Progenitor cell of endocrine pancreas (in vitro differentiated cells): ENCODE data around the gene STOX2. TPM values are rescaled to one million over a fixed set of nuclear protein-coding genes. Genes with fewer than 3 reads are reported as not detected.
"Not testable (repeated sequence)": the region's sequence is repeated elsewhere in the genome, so short reads cannot be mapped to it uniquely, and the experiment has no call there.

Experiments used
- DNase-seq: peaks from one replicate; pipeline ENCODE4 v3.0.0; 2021; ENCODE audit warnings: low spot score; ENCODE audit not compliant: unreplicated experiment
- H3K27ac Mint-ChIP-seq: 2 replicates; pipeline ENCODE4 v1.8.0; 2021; ENCODE audit warnings: mild to moderate bottlenecking, moderate library complexity, mixed read lengths
- H3K27me3 Mint-ChIP-seq: 2 replicates; pipeline ENCODE4 v1.8.0; 2021; ENCODE audit warnings: mixed read lengths
- H3K36me3 Mint-ChIP-seq: 2 replicates; pipeline ENCODE4 v1.8.0; 2022; ENCODE audit warnings: mixed read lengths; ENCODE audit not compliant: insufficient read depth
- H3K4me1 Mint-ChIP-seq: 2 replicates; pipeline ENCODE4 v1.8.0; 2021; ENCODE audit warnings: low read depth, mixed read lengths
- H3K4me3 Mint-ChIP-seq: 2 replicates; pipeline ENCODE4 v1.8.0; 2021; ENCODE audit warnings: low read depth, mild to moderate bottlenecking, moderate library complexity, mixed read lengths
- H3K9me3 Mint-ChIP-seq: 2 replicates; pipeline ENCODE4 v1.8.0; 2021; ENCODE audit warnings: low read depth, mixed read lengths
- CTCF ChIP-seq: fragments of 200-600 bp; sonication (generic); IDR thresholded peaks from one replicate; pipeline ENCODE4 v1.5.0; 2021; ENCODE audit warnings: antibody characterized with exemption, mild to moderate bottlenecking; ENCODE audit not compliant: unreplicated experiment
- total RNA-seq: library from RNA; stranded (reverse); gene quantifications from 2 replicates; pipeline ENCODE4 v1.2.1, GENCODE V29; 2021

Gene STOX2
- total RNA-seq, 1 donor from 2014 or later, result 21.9 TPM

- no peaks in the 10 kb centered on the region for H3K36me3 Mint-ChIP-seq
- no peak for DNase-seq
- no peak overlapping the region for H3K27ac Mint-ChIP-seq
- TF ChIP-seq CTCF, result no peak
- H3K4me1 Mint-ChIP-seq, result peaks cover 2% of the 10 kb centered on the region
- H3K4me3 Mint-ChIP-seq, result no peak overlapping the region
- H3K27me3 Mint-ChIP-seq, result no peaks in the 10 kb centered on the region
- H3K9me3 Mint-ChIP-seq, result no peaks in the 10 kb centered on the region
Measured at GRCh38 chr4:183945741-183946140, 40.6 kb downstream of the STOX2 start.

GRCh38 chr4:183950536-183950935 is 45.4 kb downstream of the STOX2 start:
- Mint-ChIP-seq H3K27me3 (no peaks in the 10 kb centered on the region), H3K4me1 (peaks cover 7% of the 10 kb centered on the region), H3K4me3 (no peak overlapping the region), H3K27ac (no peak overlapping the region), H3K9me3 (peaks cover 3% of the 10 kb centered on the region), H3K36me3 (peaks cover 3% of the 10 kb centered on the region)
- DNase-seq, result no peak
- no peak for TF ChIP-seq CTCF

DNA sequence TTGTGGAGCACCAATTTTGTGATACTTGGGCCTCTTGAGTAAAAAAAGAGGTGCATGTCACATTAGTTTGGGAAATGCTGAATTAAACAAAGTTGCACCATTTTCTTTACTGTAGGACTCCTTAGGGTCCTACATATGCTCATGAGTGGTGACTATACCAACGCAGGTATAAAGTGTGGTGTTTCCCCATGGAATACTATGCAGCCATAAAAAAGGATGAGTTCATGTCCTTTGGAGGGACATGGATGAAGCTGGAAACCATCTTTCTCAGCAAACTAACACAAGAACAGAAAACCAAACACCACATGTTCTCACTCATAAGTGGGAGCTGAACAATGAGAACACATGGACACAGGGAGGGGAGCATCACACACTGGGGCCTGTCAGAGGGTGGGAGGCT is 47.5 kb downstream of the STOX2 start:
- H3K27ac Mint-ChIP-seq, H3K27me3 Mint-ChIP-seq, H3K9me3 Mint-ChIP-seq, H3K4me3 Mint-ChIP-seq, H3K4me1 Mint-ChIP-seq, DNase-seq, H3K36me3 Mint-ChIP-seq: not testable (repeated sequence)

- H3K27me3 Mint-ChIP-seq, result no peaks in the 10 kb centered on the region
- H3K9me3 Mint-ChIP-seq, result peaks cover 3% of the 10 kb centered on the region
- peaks cover 2% of the 10 kb centered on the region for H3K36me3 Mint-ChIP-seq
- no peak overlapping the region for H3K4me3 Mint-ChIP-seq
- DNase-seq, result no peak
- TF ChIP-seq CTCF, result no peak
- peaks cover 14% of the 10 kb centered on the region for H3K4me1 Mint-ChIP-seq
- H3K27ac Mint-ChIP-seq, result no peak overlapping the region
Measured at GRCh38 chr4:183959319-183960045, 54.4 kb downstream of the STOX2 start.

DNA sequence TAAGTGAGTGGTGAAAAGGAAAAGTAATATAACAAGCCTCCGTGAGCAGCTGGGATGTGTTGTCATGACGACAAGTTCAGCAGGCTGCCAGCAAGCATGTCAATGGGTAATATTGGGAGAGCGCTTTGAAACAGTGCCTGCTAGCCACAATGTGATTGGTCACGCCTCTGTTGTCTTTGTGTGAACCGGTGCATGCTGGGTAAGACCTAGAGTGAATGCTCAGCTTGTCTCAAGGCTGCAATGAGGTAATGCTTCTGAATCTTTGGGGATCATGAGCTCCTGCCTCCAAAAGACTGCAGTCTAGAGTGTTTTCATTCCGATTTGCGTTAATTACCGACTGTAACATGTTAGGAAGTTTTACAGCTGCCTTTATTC is 54.9 kb downstream of the STOX2 start:
- H3K27me3 Mint-ChIP-seq, result no peaks in the 10 kb centered on the region

More for the DNA sequence above, 54.9 kb downstream of the STOX2 start:
- Mint-ChIP-seq H3K36me3 (peaks cover under 1% of the 10 kb centered on the region), H3K9me3 (peaks cover 1% of the 10 kb centered on the region), H3K4me3 (no peak overlapping the region), H3K4me1 (peaks cover 12% of the 10 kb centered on the region), H3K27ac (no peak overlapping the region)
- TF ChIP-seq CTCF, result no peak
- peak; percentile 14 for DNase-seq
